Fibroblast of skin of scalp (primary cell): ENCODE results near the gene ZMYND11. TPM values are rescaled to one million over a fixed set of nuclear protein-coding genes. Genes with fewer than 3 reads are reported as not detected.

Source experiments
- DNase-seq: peaks from one replicate; pipeline ENCODE4 v3.0.0-alpha.2; 2013
- polyA plus RNA-seq, 2 experiments: library from polyadenylated mRNA; unstranded; fragments of 120-200 nt; gene quantifications; one replicate each; pipeline ENCODE4 v1.2.1, GENCODE V29; 2013; ENCODE audit not compliant: insufficient read length in 2 of 2

Gene ZMYND11
- 56.8 TPM for polyA plus RNA-seq (2013, experiment 1 of 2; ENCODE audit: insufficient read length)
- polyA plus RNA-seq (2013, experiment 2 of 2; ENCODE audit: insufficient read length), result 61.4 TPM

DNA sequence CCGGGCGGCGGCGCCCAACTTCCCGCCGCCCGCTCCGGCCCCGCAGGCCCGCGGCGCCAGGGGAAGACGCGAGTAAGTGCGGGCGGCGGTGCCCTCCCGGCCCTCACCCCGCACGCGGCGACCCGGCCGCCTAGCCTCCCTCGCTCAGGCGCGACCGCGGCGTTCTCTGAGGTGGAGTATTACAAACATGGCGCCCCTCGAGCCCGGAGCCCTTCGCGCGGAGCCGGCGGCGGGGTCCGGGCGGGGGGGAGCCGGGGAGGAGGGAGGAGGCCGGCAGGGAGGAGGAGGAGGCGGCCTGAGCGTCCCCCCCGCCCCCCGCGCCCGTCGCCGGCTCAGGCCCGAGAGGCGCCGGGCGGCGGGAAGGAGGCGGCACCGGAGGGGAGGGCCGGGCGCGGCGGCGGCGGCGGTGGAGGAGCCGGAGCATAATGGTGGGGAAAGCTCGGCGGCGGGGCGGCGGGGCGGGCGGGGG is at the start of gene ZMYND11:
TSS of gene ZMYND11 (plus strand) at position 324 of the 469 bp plus-strand sequence. CDS start 44,558 bp downstream, outside the sequence.
- peak; percentile 82 for DNase-seq

DNA sequence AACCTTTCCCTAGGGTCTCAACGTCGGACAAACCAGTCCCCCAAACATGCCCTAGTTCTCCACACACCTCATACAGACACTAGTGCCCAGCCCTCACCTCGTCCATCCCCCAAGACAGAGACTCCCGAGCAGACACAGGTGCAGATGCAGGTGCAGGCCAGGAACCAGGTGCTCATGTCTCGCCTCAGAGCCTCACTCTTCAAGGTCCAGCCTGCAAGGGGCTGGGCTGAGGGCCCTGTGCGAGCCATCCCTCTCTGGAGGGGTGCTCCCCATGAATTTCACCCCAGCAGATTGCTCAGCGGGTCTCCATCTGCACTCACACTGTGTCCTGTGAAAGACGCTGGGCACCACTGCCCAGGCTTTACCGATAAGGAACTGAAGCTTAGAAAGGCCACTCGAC is 49.2 kb upstream of the ZMYND11 start:
- DNase-seq, result no peak

DNA sequence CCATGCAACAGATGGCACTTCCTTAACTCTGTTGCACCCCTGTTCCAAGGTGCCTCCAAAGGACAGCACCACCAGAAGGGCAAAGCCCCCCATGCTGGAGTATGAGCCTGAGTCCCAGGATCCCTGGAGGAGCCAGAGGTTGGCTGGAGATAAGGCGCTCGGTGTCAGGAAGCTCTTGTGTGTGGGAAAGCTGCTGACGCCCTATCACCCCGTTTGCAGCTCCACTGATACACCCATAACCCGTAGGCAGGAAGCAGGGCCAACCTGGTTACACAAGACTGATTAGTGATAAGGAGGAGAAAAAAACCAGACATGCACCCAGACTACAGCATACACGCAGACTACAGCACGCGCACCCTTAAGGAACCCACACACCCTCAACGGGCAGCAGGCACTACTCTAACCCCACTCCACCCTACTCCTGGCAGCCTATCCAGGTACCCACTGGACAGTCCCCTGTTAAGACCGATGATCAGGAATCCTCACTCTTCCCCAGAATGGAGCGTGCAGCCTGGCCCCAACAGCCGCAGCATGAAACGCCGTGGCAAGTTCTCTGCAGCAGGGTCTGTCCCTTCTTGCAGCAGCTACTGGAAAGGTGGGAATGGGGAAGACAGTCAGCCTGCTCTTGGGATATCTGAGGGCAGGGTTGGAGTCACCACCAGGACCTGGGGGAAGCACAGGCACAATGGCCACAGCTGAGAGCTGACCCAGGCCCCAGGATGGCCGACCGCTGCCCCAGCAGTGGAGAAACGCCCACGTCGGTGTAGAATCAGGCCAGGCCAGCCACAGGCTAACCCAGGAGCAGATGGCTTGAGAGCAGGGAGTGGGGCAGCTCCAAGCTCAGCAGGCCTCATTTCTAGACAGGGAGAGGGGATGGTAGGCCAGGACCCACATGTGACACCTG is 47.8 kb upstream of the ZMYND11 start:
- DNase-seq, result no peak

DNA sequence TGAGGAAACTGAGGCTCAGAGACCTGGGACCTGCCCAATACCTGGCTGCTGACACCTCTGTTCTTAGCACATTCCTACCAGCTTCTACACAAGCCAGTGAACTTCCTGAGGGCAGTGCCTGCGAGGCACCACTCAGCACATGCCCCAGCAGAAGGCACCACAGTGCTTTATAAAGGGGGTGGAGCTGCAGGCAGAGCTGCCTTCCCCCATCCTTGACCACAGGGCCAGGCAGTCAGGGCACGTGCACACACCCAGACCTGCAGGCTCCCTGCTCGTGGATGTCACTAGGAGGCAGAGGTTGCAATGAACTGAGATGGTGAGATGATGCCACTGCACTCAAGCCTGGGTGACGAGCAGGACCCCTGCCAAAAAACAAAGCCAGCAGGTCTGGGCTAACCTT is 47.0 kb upstream of the ZMYND11 start:
- DNase-seq, result no peak

DNA sequence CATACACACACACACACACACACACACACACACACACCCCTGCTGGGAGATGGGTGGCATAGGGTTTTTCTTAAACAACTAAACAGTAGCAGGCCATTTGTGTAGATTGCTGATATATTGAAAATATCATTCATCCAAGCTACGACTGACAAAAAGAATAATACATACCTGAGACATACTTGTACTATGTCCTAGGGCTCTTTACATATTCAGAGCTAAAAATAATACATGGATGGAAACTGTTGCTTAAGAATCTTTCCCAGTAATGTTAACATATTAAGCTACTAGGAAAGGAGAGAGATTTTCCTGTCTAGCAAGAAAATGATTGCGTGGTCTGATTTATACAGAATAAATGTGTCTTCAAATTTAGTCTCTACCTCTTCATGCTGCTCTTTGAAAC is 46.0 kb upstream of the ZMYND11 start:
- DNase-seq, result no peak

DNA sequence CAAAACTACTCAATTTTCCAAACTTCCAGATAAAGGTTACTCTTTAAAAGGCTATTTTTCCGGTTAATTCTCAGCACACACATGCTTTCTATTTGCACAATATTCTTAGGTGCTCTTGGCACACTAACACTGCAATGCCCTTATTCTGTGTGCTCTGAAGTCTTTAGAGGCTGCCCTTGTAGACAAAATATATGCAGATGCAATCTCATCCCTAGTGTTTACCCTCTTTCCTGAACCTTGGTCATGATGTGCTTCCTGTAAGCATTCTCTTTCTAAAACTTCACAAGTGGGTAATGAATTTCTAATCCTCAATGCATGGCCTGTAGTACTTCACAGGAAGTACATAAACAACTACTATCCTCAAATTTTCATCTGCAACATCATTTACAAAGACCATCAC is 45.1 kb upstream of the ZMYND11 start:
- DNase-seq, result no peak

DNA sequence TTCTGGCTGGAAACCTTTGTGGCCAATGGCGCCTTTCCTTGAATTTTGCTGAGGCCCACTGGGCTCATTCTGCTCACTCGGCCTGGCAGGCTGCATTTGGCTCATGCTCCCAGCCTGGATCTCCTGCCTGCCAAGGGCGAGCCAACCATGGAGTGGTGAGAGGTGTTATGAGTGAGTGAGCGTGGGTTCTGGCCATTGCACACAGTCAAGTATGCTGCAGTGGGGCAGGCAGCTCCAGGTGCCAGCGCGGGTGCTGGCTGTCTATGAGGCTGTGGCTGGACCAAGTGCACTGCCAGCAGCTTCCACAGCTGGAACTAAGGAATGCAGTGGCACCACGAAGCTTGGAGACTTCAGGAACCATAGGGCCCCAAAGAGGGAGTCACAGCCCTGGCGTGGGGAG is 43.9 kb upstream of the ZMYND11 start:
- no peak for DNase-seq

DNA sequence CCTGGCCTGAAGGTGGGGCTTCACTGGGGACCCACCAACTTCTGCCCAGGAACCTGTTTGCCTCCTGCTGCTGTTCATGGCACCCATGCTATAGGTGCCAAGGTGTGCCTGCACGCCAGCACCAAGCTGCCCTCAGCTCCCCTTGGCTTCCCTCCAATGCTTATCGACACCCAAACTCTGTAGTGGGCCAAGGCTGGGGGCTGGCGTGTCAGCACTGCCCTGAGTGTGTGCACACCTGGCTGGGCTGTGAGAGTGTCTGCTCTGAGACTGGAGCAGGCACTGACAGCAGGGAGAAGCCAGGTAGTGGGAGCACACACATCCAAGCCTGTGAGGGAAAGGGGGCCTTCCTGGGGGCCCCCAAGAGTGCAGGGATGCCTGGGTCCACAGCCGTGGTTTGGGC is 43.1 kb upstream of the ZMYND11 start:
- DNase-seq, result no peak

DNA sequence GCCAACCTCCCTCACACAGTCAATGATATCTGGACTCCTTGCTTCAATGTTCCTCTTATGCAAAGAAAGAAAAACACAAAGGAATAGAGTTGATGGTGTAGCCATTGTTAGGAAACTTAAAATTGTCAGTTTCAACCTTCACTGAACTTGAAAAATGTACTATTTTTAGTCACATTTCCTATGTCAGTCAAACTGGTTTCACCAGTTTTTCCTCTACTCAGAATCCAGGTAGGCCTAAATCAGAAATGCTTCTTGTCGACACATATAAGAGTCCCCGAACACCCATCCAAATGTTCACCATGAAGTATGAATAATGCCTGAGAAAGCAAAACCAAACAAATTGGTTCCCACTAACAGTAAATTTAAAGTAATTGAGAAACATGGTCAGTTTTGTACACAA is 42.4 kb upstream of the ZMYND11 start:
- no peak for DNase-seq

DNA sequence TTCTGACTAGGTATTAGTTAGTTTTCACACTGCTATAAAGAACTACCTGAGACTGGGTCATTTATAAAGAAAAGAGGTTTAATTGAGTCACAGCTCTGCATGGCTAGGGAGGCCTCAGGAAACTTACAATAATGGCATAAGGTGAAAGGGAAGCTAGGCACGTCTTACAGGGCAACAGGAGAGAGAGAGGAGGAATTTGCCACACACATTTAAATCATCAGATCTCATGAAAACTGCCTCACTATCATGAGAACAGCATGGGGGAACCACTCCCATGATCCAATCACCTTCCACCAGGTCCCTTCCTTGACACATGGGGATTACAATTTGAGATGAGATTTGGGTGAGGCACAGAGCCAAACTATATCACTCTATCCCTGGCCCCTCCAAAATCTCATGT is 40.6 kb upstream of the ZMYND11 start:
- DNase-seq, result no peak

DNA sequence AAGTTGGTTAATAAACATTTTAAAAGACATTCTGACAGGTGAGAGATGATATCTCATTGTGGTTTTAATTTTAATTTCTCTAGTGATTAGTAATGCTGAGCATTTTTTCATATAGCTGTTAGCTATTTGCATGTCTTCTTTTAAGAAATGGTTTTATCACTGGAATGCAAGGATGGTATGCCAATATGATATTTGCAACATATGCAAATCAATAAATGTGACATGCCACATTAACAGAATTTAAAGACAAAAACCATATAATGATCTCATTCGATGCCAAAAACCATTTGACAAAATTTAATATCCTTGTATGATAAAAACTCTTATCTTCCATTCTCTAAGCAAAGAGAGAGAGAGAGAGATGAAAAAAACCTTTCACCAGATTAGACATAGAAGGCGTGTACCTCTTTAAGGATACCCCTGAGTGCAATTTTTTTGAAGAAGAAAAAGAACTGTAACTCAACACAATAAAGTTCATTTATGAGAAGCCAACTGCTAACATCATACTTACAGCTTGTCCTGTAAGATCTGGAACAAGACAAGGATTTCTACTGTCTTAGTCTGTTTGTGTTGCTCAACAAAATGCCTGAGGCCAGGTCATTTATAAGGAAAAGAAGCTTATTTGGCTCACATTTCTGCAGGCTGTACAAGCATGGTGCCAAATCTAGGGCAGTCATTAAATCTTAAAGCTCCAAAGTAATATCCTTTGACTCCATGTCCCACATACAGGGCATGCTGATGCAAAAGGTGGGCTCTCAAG is 39.7 kb upstream of the ZMYND11 start:
- DNase-seq, result no peak

DNA sequence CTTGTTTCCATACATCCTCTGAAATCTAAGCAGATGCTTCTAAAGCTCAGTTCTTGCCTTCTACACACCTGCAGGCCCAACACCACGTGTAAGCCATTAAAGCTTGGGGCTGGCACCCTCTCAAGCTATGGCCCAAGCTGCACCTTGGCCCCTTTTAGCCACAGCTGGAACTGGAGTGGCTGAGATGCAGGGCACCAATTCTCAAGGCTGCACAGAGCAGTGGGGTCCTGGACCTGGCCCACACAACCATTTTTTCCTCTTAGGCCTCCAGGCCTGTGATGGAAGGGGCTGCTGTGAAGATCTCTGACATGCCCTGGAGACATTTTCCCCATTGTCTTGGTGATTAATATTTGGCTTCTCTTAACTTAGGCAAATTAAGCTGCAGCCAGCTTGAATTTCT is 38.8 kb upstream of the ZMYND11 start:
- no peak for DNase-seq

DNA sequence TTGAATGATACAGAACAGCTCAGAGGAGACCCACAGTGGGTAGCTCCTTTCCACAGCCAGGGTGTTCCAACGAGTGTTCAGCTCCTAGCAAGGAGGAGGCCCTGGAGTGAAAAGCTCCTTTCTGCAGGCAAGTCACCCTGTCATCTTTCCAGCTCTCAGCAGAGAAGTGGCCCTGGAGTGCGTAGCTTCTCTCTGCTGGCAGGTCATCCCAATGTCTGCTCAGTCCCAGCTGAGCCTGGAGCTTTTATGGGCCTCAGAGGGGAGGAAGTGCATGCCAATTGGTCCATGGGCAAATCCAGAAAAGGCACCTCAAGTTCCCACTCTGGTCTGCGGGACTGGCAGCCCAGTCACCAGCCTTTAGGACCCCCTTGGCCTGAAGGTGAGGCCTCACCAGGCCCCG is 30.8 kb upstream of the ZMYND11 start:
- no peak for DNase-seq

DNA sequence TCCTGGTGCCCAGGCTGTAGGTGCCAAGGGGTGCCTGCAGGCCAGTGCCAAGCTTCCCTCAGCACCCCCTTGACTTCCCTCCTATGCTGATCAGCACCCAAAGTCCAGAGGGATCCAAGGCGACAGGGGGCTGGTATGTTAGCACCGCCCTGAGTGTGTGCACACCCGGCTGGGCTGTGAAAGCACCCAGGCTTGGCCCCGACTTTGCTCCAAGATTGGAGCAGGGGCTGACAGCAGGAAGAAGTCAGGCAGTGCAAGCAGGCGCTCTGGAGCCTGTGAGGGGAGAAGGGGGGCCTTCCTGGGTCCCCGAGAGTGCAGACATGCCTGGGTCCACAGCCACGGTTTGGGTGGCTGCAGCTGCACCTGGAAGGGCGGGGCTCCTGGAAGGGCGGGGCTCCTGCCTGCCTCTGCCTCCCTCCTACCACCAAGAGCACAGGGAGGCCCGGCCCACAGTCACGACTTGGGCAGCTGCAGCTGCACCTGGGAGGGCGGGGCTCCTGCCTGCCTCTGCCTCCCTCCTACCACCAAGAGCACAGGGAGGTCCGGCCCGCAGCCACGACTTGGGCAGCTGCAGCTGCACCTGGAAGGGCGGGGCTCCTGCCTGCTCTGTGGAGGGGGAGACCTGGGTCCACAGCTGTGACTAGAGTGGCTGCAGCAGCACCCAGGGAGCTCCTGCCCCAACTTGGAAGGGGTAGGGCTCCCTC is 30.2 kb upstream of the ZMYND11 start:
- no peak for DNase-seq

DNA sequence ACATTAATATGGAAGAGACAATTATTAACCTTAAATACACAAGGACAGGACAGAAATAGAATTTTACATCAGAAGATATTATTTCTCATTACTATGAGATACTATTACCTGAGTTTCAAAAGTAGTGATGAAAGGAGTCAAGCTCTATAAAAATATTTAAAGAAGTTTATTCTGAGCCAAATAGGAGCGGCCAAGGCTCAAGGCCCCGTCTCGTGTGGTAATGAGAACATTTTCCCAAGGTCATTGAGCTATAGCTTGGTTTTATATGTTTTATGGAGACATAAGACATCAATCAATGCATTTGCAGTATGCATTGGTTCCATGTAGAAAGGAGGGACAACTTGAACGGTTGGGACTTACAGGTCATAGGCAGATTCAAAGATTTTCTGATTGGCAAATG is 29.4 kb upstream of the ZMYND11 start:
- DNase-seq, result no peak

DNA sequence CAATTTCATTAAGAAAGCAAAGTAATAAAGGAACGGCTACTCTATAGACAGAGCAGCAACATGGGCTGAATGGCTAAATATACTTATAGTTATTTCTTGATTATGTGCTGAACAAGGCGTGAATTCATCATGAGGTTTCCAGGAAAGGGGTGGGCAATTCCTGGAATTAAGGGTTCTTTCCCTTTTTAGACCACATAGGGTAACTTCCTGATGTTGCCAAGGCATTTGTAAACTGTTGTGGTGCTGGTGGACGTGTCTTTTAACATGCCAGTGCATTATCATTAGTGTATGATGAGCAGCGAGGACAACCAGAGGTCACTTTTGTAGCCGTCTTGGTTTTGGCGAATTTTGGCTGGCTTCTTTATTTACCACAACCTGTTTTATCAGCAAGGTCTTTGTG is 28.5 kb upstream of the ZMYND11 start:
- no peak for DNase-seq

DNA sequence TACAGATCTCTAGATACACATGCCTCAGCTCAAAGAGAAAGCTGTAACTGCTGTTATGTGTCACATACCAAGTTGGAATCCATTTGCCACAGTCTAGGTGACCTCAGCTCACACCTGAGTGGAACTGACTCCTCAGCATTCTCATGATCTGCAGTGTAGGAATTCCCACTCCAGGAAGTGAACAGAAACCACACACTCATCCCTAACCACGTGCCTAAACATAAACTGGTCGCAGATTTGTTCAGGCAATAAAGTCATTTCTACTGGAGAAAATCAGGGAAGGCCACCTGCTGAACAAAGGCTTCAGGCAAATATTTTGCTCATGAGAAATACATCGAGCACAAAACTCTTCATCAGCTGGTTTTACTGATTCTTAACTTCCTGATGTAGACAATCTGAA is 23.0 kb upstream of the ZMYND11 start:
- no peak for DNase-seq

DNA sequence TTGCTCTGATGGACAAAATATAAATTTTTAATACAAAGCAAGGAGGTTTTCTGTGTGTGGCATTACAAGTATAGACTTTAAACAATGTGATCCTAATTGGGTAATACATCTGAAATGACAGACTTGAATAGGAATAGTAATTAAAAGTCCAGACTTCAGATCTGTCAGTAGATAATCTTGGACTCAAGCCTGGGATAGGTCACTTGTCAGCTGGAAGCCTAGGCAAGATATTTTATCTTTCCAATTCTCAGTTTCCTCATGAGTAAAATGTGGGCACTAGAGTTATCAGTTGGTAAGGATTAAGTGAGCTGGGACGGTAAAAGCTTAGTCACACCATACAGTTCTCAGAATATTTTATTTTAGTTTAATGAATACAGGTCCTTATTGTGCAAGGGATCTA is 10.4 kb upstream of the ZMYND11 start:
- no peak for DNase-seq

DNA sequence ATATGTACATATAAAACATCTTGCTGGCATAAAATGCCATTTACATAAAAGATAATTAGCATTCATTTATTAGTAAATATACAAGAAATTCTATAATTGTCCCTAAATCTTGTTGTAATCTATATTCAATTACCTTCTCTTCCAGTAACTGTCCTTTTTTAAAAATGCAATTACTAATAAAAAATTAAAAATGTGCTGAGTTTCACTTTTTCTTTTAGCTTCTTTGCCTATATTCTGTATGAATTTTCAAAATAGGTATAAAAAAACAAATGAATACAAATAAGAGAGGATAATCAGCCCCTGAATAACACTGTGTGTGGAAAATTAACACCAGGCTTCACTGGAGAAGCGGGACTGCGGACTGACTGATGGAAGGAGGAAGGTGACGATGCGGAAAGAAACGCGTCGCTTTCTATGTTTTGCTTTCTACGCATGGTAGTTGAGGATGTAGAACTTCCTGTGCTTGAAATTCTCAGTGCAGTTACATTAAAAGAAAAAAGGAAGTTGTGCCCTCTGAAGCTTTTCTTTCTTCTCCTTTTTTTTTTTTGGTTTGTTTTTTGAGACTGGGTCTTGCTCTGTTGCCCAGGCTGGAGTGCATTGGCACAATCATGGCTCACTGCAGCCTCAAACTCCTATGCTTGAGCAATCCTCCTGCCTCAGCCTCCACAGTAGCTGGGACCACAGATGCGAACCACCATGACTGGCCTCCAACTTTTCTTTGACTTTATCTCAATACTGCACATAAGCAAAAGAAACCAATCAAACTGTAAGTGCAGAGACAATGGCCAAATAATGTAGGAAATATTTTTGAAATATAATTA is 7.4 kb upstream of the ZMYND11 start:
- DNase-seq, result no peak

DNA sequence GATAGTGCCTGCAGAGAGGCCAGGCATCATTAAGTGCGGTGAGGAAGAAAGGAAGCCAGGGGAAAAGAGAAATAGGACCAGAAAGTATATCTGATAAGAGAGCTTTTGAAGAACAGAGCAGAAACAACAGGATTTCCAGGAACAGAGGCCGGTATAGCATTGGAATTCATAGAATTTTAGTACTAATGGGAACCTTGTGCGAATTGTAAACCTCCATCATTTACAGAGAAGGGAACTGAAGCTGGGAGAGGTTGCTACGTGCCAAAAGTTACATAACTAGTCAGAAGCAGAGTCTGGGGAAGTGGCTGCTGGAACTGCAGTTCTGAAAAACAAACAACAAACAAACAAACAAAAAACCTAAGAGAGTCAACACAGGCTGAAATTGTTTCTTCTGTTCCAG is 5.4 kb upstream of the ZMYND11 start:
- DNase-seq, result peak; percentile 4

DNA sequence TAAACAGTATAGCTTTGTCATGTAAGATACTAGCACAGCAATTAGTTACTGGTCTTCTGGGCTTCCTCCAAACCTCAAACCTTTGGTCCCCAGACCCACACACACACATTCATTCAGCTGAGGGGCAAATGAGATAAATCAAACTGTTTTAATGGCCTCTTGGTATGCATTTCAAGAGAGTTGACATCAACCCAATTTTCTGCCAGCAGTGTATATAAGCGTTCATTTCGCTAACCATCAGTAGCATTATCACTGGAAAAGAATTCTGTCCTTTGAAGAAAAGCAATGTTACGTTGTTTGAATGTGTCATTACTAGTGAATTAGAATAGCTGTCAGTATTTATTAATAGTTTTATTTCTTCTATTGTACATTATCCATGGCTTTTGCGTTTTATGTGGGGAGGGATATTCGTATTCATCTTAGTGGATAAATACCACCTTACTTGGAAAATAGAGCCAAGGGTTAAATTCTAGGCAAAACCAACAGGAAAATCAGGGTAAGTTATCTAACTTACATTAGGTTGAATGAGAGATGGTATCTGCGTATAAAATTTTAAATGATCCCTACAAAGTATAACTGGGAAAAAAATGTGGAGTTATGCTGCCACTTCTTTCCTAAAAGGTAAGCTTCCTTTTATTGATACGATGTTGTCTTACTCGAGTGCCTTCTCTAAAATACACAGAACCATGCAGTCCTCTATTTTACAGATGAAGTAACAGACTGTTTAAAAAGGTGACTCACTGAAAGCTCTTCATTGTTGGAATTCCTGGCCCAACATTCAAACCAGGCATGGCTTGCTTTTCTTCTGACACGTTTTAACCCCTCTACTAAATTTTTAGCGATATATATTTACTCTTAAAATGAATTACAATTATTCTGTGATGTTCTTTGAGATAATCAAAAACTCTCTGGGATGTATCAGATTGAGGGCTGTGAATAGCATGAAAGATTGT is 2.0 kb upstream of the ZMYND11 start:
- peak; percentile 75 for DNase-seq
